ENCODE measurements around the gene TTC19.
"Not testable (repeated sequence)": the region's sequence is repeated elsewhere in the genome, so short reads cannot be mapped to it uniquely, and the experiment has no call there.

The TTC19 gene

DNA sequence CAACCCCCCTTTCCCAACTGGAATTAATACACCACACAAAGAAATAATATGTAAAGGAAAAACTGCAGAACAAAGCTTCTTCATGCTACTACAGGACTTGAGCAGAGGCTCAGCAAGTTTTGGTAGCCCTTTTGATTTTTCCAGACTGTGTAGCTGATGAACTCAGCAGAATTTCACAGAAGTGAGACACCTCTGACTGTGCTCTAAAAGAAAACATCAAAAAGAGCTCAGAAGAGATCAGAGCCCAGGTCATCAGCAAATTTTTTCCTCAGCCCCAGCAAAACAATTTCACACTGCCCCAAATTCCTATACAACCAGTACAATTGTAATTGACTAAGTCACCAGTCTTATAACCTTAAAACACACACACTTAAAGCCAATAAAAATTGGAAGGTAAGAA lies 38.0 kb downstream of the TTC19 start:
- Mint-ChIP-seq H3K4me1 (ENCODE audit: low read depth) (peaks cover 24% of the 10 kb centered on the region), H3K27me3 (no peaks in the 10 kb centered on the region), H3K27ac (peak overlapping the region; percentile 80), H3K9me3 (ENCODE audit: low read depth) (no peaks in the 10 kb centered on the region), H3K36me3 (peaks cover 15% of the 10 kb centered on the region), H3K4me3 (no peak overlapping the region)

DNA sequence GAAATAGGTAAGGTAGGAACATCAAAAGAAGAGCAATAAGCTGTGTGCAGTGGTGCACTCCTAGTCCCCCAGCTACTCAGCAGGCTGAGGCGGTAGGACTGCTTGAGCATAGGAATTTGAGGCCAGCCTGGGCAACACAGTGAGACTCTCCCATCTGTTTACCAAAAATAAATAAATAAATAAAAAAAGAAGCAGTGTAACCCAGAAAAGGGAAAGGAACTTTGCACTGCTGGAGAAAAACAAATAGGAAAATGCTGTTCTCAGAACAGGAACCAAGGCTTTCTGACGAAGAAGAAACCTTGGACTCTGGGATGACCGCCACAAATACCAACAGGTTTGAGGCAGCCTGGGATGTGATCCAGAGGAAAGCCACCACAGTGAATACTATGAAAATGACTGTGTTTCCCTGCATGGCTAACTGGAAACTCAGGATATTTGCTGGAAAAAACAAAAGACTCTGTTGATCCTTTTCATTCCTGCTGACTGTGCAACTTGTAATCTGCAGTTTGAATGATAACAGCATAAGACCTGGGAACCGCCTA lies 41.2 kb downstream of the TTC19 start:
- Mint-ChIP-seq H3K9me3 (ENCODE audit: low read depth) (no peaks in the 10 kb centered on the region), H3K36me3 (peaks cover 14% of the 10 kb centered on the region), H3K27me3 (no peaks in the 10 kb centered on the region), H3K27ac (no peak overlapping the region), H3K4me3 (no peak overlapping the region), H3K4me1 (ENCODE audit: low read depth) (peaks cover 24% of the 10 kb centered on the region)

DNA sequence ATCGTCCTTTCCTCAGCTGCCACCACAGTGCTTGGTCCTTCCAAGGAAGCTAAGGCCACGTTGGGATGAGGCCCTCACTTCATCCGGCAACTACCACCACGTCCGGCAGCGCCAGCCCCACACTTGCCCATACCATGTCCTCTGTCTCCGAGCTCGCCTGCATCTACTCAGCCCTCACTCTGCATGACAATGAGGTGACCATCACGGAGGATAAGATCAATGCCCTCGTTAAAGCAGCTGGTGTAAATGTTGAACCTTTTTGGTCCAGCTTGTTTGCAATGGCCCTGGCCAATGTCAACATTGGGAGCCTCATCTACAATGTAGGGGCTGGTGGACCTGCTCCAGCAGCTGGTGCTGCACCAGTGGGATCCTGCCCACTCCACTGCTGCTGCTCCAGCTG lies 44.9 kb downstream of the TTC19 start:
- Mint-ChIP-seq H3K4me1 (ENCODE audit: low read depth) (peaks cover 7% of the 10 kb centered on the region), H3K4me3 (no peak overlapping the region), H3K9me3 (ENCODE audit: low read depth) (no peaks in the 10 kb centered on the region), H3K27me3 (no peaks in the 10 kb centered on the region), H3K27ac (peak overlapping the region; percentile 69), H3K36me3 (peaks cover 11% of the 10 kb centered on the region)

DNA sequence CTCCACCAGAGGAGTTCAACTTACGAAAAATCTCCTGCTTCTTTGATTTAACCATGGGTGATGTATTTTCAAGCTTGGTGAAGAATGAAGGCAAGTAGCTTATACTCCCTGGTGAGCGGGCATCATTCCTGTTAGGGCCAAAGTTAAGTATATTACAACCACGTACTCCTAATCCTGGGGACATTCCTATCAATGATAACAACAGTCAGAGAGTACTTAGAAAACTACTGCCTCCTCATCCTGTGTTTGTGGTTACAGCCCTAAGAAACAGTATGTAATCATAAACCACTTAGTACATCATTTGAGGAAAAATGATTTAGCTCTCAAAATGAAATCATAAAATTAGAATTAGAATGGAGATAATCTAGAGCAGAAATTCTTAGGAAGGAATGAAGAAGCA lies 47.3 kb downstream of the TTC19 start:
- Mint-ChIP-seq H3K36me3 (peaks cover 15% of the 10 kb centered on the region), H3K9me3 (ENCODE audit: low read depth) (no peaks in the 10 kb centered on the region), H3K27ac (no peak overlapping the region), H3K27me3 (no peaks in the 10 kb centered on the region), H3K4me3 (no peak overlapping the region), H3K4me1 (ENCODE audit: low read depth) (peaks cover 7% of the 10 kb centered on the region)

DNA sequence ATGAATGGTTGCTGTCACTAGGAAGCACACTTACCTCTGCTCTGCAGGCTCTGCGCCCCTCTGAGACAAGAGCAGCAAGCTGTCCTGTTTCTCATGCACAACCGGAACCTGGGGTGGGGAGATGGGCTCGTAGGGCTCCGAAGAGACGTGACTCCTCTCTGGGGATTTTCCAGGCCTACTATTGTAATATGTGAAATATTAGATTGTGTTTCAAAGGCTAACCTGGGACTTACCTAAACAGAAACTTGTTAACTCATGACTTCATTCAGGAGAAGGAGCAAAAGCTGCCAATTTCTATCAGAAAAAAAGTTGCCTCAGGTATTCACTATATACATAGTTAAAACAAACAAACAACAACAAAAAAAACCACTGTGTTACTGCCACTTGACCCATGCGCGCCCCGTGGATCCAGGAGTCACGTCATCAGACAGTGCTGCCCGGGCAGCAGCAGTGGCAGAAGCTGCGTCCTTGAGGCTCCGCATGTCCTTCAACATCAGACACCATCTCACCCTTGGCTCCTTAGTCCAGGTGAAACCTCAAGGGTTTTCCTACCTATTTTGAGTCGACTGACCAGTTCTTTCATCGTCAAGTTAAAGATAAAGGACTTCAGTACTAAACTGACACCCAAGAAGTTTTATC lies 49.3 kb downstream of the TTC19 start:
- H3K4me3 Mint-ChIP-seq, result no peak overlapping the region
- H3K27me3 Mint-ChIP-seq, result no peaks in the 10 kb centered on the region
- H3K36me3 Mint-ChIP-seq, result peaks cover 22% of the 10 kb centered on the region
- H3K4me1 Mint-ChIP-seq (ENCODE audit: low read depth), result peaks cover 13% of the 10 kb centered on the region
- H3K9me3 Mint-ChIP-seq (ENCODE audit: low read depth), result peaks cover 3% of the 10 kb centered on the region
- H3K27ac Mint-ChIP-seq, result peak overlapping the region; percentile 28

DNA sequence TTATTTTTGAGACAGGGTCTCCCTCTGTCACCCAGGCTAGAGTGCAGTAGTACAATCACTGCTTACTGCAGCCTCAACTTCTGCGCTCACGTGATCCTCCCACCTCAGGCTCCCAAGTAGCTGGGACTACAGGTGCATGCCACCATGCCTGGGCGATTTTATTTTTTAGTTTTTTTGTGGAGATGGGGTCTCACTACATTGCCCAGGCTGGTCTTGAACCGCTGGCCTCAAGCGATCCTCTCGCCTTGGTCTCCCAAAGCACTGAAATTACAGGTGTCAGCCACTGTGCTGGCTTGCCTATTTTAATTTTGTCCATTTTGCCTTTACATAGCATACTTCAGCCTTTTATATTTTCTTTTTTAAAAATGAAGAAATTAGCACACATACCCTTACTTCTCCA lies 51.2 kb downstream of the TTC19 start:
- no peaks in the 10 kb centered on the region for H3K27me3 Mint-ChIP-seq
- peaks cover 21% of the 10 kb centered on the region for H3K4me1 Mint-ChIP-seq (ENCODE audit: low read depth)
- H3K27ac Mint-ChIP-seq, result no peak overlapping the region
- peaks cover 31% of the 10 kb centered on the region for H3K36me3 Mint-ChIP-seq
- peaks cover 3% of the 10 kb centered on the region for H3K9me3 Mint-ChIP-seq (ENCODE audit: low read depth)
- H3K4me3 Mint-ChIP-seq, result no peak overlapping the region

DNA sequence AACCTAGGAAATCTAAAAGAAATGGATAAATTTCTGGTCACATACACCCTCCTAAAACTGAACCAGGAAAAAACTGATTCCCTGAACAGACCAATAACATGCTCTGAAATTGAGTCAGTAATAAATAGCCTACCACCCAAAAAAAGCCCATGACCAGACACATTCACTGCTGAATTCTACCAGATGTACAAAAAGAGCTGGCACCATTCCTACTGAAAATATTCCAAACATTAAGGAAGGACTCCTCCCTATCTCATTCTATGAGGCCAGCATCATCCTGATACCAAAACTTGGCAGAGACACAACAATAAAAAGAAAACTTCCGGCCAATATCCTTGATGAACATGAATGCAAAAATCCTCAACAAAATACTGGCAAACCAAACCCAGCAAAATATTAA lies 52.9 kb downstream of the TTC19 start:
- peaks cover 35% of the 10 kb centered on the region for H3K36me3 Mint-ChIP-seq
- H3K4me3 Mint-ChIP-seq, result no peak overlapping the region
- H3K9me3 Mint-ChIP-seq (ENCODE audit: low read depth), result peaks cover 3% of the 10 kb centered on the region
- H3K27me3 Mint-ChIP-seq, result no peaks in the 10 kb centered on the region
- H3K27ac Mint-ChIP-seq, result peak overlapping the region; percentile 29
- H3K4me1 Mint-ChIP-seq (ENCODE audit: low read depth), result peaks cover 21% of the 10 kb centered on the region

DNA sequence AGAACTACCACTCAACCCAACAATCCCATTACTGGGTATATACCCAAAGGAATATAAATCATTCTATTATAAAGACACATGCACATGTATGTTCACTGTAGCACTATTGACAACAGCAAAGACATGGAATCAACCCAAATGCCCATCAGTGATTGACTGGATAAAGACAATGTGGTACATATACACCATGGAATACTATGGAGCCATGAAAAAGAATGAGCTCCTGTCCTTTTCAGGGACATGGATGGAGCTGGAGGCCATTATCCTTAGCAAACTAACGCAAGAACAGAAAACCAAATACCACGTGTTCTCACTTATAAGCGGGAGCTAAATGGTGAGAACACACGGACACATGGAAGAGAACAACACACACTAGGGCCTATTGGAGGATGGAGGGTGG lies 55.5 kb downstream of the TTC19 start:
- Mint-ChIP-seq H3K36me3 (peaks cover 34% of the 10 kb centered on the region), H3K4me1 (ENCODE audit: low read depth) (peaks cover 21% of the 10 kb centered on the region)
- H3K9me3 Mint-ChIP-seq (ENCODE audit: low read depth); H3K4me3 Mint-ChIP-seq; H3K27me3 Mint-ChIP-seq; H3K27ac Mint-ChIP-seq: not testable (repeated sequence)

DNA sequence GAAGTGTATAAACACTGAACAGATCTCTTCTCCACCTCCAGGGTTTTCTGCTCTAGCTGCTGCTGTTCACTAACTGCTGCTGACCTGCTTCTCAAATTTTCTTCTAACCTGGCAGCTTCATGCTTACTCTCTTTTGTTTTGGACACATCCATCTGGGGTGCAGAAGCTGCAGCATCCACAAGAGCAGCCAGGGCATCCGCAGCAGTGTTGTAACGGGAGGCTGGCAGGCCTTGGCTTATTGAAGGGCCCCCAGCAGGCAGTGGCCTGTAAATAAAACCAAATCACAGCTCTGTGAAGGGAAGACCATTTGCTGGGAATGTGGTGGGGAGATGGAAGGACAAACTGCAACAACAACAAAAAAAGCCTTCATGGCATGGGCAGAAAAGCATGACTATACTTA lies 62.0 kb downstream of the TTC19 start:
- no peak overlapping the region for H3K4me3 Mint-ChIP-seq
- no peaks in the 10 kb centered on the region for H3K9me3 Mint-ChIP-seq (ENCODE audit: low read depth)
- no peaks in the 10 kb centered on the region for H3K27me3 Mint-ChIP-seq
- no peaks in the 10 kb centered on the region for H3K4me1 Mint-ChIP-seq (ENCODE audit: low read depth)
- H3K36me3 Mint-ChIP-seq, result peaks cover 5% of the 10 kb centered on the region
- H3K27ac Mint-ChIP-seq, result peak overlapping the region; percentile 42

DNA sequence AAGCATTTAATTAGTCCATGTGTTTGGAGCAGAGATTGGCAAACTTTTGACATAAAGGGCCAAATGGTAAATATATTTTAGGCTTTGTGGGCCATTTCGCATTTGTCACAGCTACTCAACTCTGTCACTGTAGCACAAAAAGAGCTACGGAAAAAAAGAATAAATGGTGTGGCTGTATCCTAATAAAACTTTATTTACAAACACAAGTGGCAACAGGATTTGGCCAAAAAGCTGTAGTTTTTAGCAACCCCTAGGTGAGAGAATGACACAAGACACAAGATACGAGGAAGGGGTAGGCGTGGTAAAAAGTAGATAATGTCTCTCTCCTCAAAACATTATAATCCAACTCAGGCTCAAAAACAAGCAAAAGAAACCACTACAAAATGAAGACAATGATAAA lies 66.5 kb downstream of the TTC19 start:
- Mint-ChIP-seq H3K4me3 (no peak overlapping the region), H3K36me3 (peaks cover 10% of the 10 kb centered on the region), H3K9me3 (ENCODE audit: low read depth) (no peaks in the 10 kb centered on the region), H3K4me1 (ENCODE audit: low read depth) (peaks cover 2% of the 10 kb centered on the region), H3K27ac (peak overlapping the region; percentile 59), H3K27me3 (no peaks in the 10 kb centered on the region)

DNA sequence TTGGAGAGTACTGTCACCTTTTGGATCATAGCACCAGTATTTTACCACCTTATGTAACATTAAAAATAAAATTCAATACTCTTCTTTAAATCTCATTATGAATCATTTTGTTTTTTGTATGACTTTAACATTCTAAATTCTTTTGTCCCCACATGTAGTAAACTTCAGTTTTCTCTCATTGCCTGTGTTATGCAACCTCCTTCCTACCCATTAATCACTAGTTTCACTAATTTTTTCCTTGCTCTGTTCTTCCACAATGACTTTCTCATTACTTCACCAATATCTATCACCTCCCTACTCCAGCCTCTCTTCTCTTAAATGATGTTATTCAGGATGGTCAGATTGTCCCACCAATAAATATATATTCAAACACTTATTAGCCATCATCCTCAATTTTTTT lies 68.7 kb downstream of the TTC19 start:
- peak overlapping the region; percentile 48 for H3K27ac Mint-ChIP-seq
- H3K4me1 Mint-ChIP-seq (ENCODE audit: low read depth), result peaks cover 2% of the 10 kb centered on the region
- no peak overlapping the region for H3K4me3 Mint-ChIP-seq
- H3K36me3 Mint-ChIP-seq, result peaks cover 6% of the 10 kb centered on the region
- no peaks in the 10 kb centered on the region for H3K9me3 Mint-ChIP-seq (ENCODE audit: low read depth)
- H3K27me3 Mint-ChIP-seq, result no peaks in the 10 kb centered on the region

DNA sequence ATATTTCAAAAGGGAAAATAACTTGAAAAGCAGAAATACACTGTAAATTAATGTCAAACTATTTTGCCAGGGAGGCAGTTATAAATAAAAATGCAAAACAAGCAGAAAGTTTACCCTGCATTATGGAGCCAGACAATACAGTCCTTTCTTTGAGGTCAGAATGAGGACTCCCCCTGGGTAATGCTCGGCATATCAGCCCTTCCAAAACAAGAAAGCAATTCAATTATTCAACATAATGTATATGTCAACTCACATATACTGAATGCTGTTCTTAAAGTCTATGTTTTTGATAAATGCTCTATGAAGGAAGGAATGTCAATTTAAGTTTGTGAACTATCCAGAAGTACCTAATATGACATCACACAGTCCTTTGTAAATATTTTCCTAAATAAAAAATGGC lies 72.4 kb downstream of the TTC19 start:
- no peak overlapping the region for H3K4me3 Mint-ChIP-seq
- no peaks in the 10 kb centered on the region for H3K27me3 Mint-ChIP-seq
- peaks cover 2% of the 10 kb centered on the region for H3K4me1 Mint-ChIP-seq (ENCODE audit: low read depth)
- H3K36me3 Mint-ChIP-seq, result peaks cover 9% of the 10 kb centered on the region
- H3K9me3 Mint-ChIP-seq (ENCODE audit: low read depth), result no peaks in the 10 kb centered on the region
- H3K27ac Mint-ChIP-seq, result no peak overlapping the region

DNA sequence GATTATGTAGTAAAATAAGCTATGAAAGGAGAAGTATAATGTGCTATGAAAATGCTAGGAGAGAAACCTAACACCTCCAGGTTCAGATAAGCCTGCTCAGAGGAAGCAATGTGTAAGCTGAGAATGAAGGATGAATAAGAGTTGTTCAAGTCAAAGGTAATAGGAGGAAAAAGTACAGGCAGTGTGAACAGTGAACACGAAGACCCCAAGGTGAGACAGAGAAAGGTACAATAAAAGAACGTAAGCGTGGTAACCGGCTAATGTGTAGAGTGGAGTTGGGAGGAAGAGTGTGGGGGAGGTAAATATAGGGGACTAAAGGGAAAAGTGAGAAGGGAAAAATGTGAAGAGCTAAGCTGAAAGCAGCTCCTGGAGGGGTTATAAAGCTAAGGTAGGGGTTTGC lies 74.2 kb downstream of the TTC19 start:
- Mint-ChIP-seq H3K4me3 (no peak overlapping the region), H3K9me3 (ENCODE audit: low read depth) (no peaks in the 10 kb centered on the region), H3K36me3 (peaks cover 7% of the 10 kb centered on the region), H3K27ac (peak overlapping the region; percentile 7), H3K27me3 (no peaks in the 10 kb centered on the region), H3K4me1 (ENCODE audit: low read depth) (no peaks in the 10 kb centered on the region)

DNA sequence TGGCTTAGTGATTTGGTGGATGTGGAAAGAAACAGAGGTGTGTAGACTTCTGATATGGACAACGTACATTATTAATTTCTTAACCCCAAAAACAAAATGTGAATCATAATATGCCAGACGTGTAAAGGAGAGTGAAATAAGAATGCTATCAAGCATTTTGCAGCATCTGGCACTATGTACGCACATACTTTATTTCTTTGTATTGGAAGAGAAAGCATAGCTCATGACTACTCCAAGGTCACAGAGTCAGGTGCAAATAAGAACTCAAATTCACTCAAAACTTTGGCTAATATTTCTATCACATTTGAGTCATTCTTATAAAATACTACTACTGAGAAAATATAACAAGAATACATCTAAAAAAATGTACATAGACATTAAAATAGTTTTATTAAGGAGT lies 74.8 kb downstream of the TTC19 start:
- Mint-ChIP-seq H3K4me1 (ENCODE audit: low read depth) (no peaks in the 10 kb centered on the region), H3K27ac (no peak overlapping the region), H3K36me3 (peaks cover 7% of the 10 kb centered on the region), H3K4me3 (no peak overlapping the region), H3K27me3 (no peaks in the 10 kb centered on the region), H3K9me3 (ENCODE audit: low read depth) (no peaks in the 10 kb centered on the region)

DNA sequence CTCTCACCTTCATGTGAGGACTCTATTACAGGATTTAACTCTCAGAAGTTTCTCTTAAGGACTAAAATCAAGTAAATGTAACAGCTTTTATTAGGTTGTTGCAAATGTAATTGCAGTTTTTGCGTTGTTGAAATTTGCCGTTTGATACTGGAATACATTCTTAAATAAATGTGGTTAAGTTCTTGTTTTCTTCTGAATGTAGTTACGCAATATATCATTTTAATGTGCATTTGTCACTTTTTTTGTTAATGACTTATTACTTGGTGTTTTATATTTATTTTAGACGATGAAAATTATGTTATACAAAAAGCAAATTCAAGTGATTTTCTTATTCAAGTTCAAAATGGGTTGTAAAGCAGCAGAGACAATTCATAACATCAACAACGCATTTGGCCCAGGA lies 76.3 kb downstream of the TTC19 start:
- Mint-ChIP-seq H3K4me3 (no peak overlapping the region), H3K27ac (no peak overlapping the region), H3K9me3 (ENCODE audit: low read depth) (no peaks in the 10 kb centered on the region), H3K4me1 (ENCODE audit: low read depth) (no peaks in the 10 kb centered on the region), H3K27me3 (no peaks in the 10 kb centered on the region), H3K36me3 (peaks cover 3% of the 10 kb centered on the region)
